Keratinocyte (primary cell): ENCODE data around the gene WDFY1. TPM values are rescaled to one million over a fixed set of nuclear protein-coding genes. Genes with fewer than 3 reads are reported as not detected.

ENCODE experiments used
- DNase-seq: peaks from one replicate; pipeline ENCODE4 v3.0.0-alpha.2; 2011; ENCODE audit warnings: low read depth, missing footprints, low spot score
- FAIRE-seq: peaks from 2 replicates; lab custom pipeline; 2011; peaks lifted over from hg19 to GRCh38; lab: Jason Lieb, UNC
- H2AFZ ChIP-seq: 2 replicates; pipeline ENCODE4 v1.6.0; 2012; ENCODE audit warnings: low read length, control low read depth, inconsistent platforms; ENCODE audit not compliant: control insufficient read depth
- H3K27ac ChIP-seq: 2 replicates; pipeline ENCODE4 v1.5.1; 2011; ENCODE audit warnings: low read length; ENCODE audit not compliant: control insufficient read depth, insufficient read depth
- H3K27me3 ChIP-seq: 3 replicates; pipeline ENCODE4 v1.6.0; 2011; ENCODE audit warnings: low read length; ENCODE audit not compliant: control insufficient read depth, insufficient read depth; ENCODE audit errors: extremely low read depth
- H3K36me3 ChIP-seq, 2 experiments: 2 replicates in 1 of 2; 3 replicates in 1 of 2; pipeline ENCODE4 v1.5.1; 2011; ENCODE audit warnings: low read length in 2 of 2, mild to moderate bottlenecking in 1 of 2; ENCODE audit not compliant: control insufficient read depth in 2 of 2, insufficient read depth in 2 of 2; ENCODE audit errors: extremely low read depth in 1 of 2
- H3K4me1 ChIP-seq: 3 replicates; pipeline ENCODE4 v1.5.1; 2011; ENCODE audit warnings: low read length; ENCODE audit not compliant: control insufficient read depth, insufficient read depth; ENCODE audit errors: extremely low read depth
- H3K4me2 ChIP-seq: 3 replicates; pipeline ENCODE4 v1.6.0; 2011; ENCODE audit warnings: low read depth, low read length; ENCODE audit not compliant: control insufficient read depth, insufficient read depth; ENCODE audit errors: extremely low read depth
- H3K4me3 ChIP-seq, 3 experiments: fragments of 200-600 bp in 1 of 3; sonication (generic) in 1 of 3; 2 replicates in 2 of 3; 3 replicates in 1 of 3; pipeline ENCODE4 v1.5.1; 2011 to 2016; ENCODE audit warnings: low read length in 3 of 3, mild to moderate bottlenecking in 3 of 3, control low read depth in 2 of 3, inconsistent platforms in 1 of 3, low read depth in 1 of 3, mixed read lengths in 1 of 3, mixed run types in 1 of 3, moderate library complexity in 1 of 3; ENCODE audit not compliant: control insufficient read depth in 2 of 3, insufficient read depth in 2 of 3; ENCODE audit errors: extremely low read depth in 1 of 3
- H3K79me2 ChIP-seq: 2 replicates; pipeline ENCODE4 v1.6.0; 2012; ENCODE audit warnings: low read length; ENCODE audit not compliant: control insufficient read depth, insufficient read depth
- H3K9ac ChIP-seq: 3 replicates; pipeline ENCODE4 v1.6.0; 2011; ENCODE audit warnings: low read length; ENCODE audit not compliant: control insufficient read depth, insufficient read depth; ENCODE audit errors: extremely low read depth
- H3K9me1 ChIP-seq: 3 replicates; pipeline ENCODE4 v1.6.0; 2011; ENCODE audit warnings: low read length; ENCODE audit not compliant: control insufficient read depth, insufficient read depth; ENCODE audit errors: extremely low read depth
- H3K9me3 ChIP-seq: 2 replicates; pipeline ENCODE4 v1.5.1; 2012; ENCODE audit warnings: low read depth, low read length; ENCODE audit not compliant: control insufficient read depth
- H4K20me1 ChIP-seq: 3 replicates; pipeline ENCODE4 v1.6.0; 2011; ENCODE audit warnings: low read length; ENCODE audit not compliant: control insufficient read depth, insufficient read depth; ENCODE audit errors: extremely low read depth
- EZH2 ChIP-seq: IDR thresholded peaks from one replicate; pipeline ENCODE4 v1.6.1; 2012; ENCODE audit warnings: inconsistent platforms, mild to moderate bottlenecking, low read length, moderate library complexity
- dilution Hi-C: fragments of 300-500 bp; cut with MboI; formaldehyde crosslinking; loops from one replicate; pipeline ENCODE4 v1.7.0; 2020; ENCODE audit warnings: low sequenced_read_pairs; ENCODE audit not compliant: extremely low pct_ligation_motif_present
- polyA plus RNA-seq, 5 experiments: library from polyadenylated mRNA; depleted of rRNA in 3 of 5; stranded (reverse) in 3 of 5; stranded (forward) in 1 of 5; unstranded in 1 of 5; fragments of >200 nt; gene quantifications; 1 replicate in 1 of 5; 2 replicates in 3 of 5; 3 replicates in 1 of 5; pipeline versions ENCODE4 v1.2.1 to v1.2.3, GENCODE V29; 2011 to 2012; ENCODE audit warnings: missing spikeins in 2 of 5, low read depth in 1 of 5, low replicate concordance in 1 of 5
- TF ChIP-seq, protein P1 (sequence below), 3 experiments: IDR thresholded peaks in 1 of 3; conservative IDR thresholded peaks in 1 of 3; optimal IDR thresholded peaks in 1 of 3; 2 replicates in 2 of 3; 3 replicates in 1 of 3; pipeline versions ENCODE3 to v1.5.1; 2011; ENCODE audit warnings: low read length in 3 of 3, mild to moderate bottlenecking in 3 of 3, moderate library complexity in 2 of 3, control low read depth in 1 of 3, inconsistent platforms in 1 of 3; ENCODE audit not compliant: insufficient read depth in 2 of 3; ENCODE audit errors: extremely low read depth in 1 of 3

The WDFY1 gene
- polyA plus RNA-seq, 1 donor (not counting 4 experiments of a cell fraction or from before 2014, with no cell fraction given): 54.9 TPM

- no peaks in the 10 kb centered on the region for H4K20me1 ChIP-seq
- dilution Hi-C loops: no loop called here
- H3K9ac ChIP-seq: no peak overlapping the region
- TF ChIP-seq EZH2: no peak
- TF ChIP-seq, protein P1, sequence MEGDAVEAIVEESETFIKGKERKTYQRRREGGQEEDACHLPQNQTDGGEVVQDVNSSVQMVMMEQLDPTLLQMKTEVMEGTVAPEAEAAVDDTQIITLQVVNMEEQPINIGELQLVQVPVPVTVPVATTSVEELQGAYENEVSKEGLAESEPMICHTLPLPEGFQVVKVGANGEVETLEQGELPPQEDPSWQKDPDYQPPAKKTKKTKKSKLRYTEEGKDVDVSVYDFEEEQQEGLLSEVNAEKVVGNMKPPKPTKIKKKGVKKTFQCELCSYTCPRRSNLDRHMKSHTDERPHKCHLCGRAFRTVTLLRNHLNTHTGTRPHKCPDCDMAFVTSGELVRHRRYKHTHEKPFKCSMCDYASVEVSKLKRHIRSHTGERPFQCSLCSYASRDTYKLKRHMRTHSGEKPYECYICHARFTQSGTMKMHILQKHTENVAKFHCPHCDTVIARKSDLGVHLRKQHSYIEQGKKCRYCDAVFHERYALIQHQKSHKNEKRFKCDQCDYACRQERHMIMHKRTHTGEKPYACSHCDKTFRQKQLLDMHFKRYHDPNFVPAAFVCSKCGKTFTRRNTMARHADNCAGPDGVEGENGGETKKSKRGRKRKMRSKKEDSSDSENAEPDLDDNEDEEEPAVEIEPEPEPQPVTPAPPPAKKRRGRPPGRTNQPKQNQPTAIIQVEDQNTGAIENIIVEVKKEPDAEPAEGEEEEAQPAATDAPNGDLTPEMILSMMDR (optimal IDR thresholded peaks at IDR 0.05 in 1 of 3, IDR thresholded peaks at IDR 0.05 in 1 of 3, conservative IDR thresholded peaks at IDR 0.05 in 1 of 3; ENCODE audit: extremely low read depth in 1 of 3, insufficient read depth in 2 of 3, low read length in 3 of 3): no peak
- peaks cover 13% of the 10 kb centered on the region for H3K79me2 ChIP-seq
- H3K9me3 ChIP-seq: no peaks in the 10 kb centered on the region
- H2AFZ ChIP-seq: no peak overlapping the region
- H3K9me1 ChIP-seq: peaks cover 2% of the 10 kb centered on the region
- FAIRE-seq: no peak
- H3K4me3 ChIP-seq: no peak overlapping the region
- H3K27ac ChIP-seq: no peak overlapping the region
- no peaks in the 10 kb centered on the region for H3K27me3 ChIP-seq
- peaks cover 3 to 9% of the 10 kb centered on the region in 2 experiments for H3K36me3 ChIP-seq
- no peaks in the 10 kb centered on the region for H3K4me1 ChIP-seq
- DNase-seq: no peak
- H3K4me2 ChIP-seq: no peak overlapping the region
Observed at GRCh38 chr2:223914324-223914723, 30.8 kb downstream of the WDFY1 start.

- dilution Hi-C loops: no loop called here
- Histone ChIP-seq H3K79me2 (peaks cover 10% of the 10 kb centered on the region), H3K36me3 (peaks cover 3 to 7% of the 10 kb centered on the region in 2 experiments), H3K4me1 (no peaks in the 10 kb centered on the region), H3K9ac (no peak overlapping the region), H2AFZ (no peak overlapping the region), H3K9me3 (no peaks in the 10 kb centered on the region), H3K4me3 (no peak overlapping the region), H4K20me1 (no peaks in the 10 kb centered on the region), H3K9me1 (no peaks in the 10 kb centered on the region), H3K27me3 (no peaks in the 10 kb centered on the region), H3K27ac (no peak overlapping the region), H3K4me2 (no peak overlapping the region)
- no peak for TF ChIP-seq EZH2
- TF ChIP-seq, protein P1 (optimal IDR thresholded peaks at IDR 0.05 in 1 of 3, IDR thresholded peaks at IDR 0.05 in 1 of 3, conservative IDR thresholded peaks at IDR 0.05 in 1 of 3; ENCODE audit: extremely low read depth in 1 of 3, insufficient read depth in 2 of 3, low read length in 3 of 3): no peak
- no peak for DNase-seq
- no peak for FAIRE-seq
Observed at GRCh38 chr2:223909001-223909741, 36.0 kb downstream of the WDFY1 start.
